DMS153 (cell line): ENCODE results near the gene AMN1.
A peak's percentile ranks its signal among the peaks of the same experiment; 100 is the strongest.
"Not testable (repeated sequence)": the region's sequence is repeated elsewhere in the genome, so short reads cannot be mapped to it uniquely, and the experiment has no call there.

Experiments used
- DNase-seq: peaks from one replicate; lab custom pipeline; 2025; lab: John Stamatoyannopoulos, UW

Gene AMN1

GRCh38 chr12:31682136-31682962 lies 46.5 kb downstream of the AMN1 start:
- peak; percentile 59 for DNase-seq

GRCh38 chr12:31672521-31672920 lies 56.3 kb downstream of the AMN1 start:
- DNase-seq, result no peak

DNA sequence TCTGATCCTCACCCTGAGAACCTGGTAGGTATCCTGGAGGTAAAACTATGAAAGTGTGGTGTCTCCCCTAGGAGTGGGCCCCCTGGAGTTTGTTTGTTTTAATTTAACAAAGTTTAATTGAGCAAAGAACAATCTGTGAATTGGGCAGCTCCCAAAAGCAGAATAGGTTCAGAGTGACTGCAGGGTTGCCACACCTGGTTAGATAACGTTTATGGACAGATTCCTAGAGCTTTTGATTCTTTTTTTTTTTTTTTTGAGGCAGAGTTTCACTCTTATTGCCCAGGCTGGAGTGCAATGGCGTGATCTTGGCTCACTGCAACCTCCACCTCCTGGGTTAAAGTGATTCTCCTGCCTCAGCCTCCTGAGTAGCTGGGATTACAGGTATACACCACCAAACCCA lies 59.2 kb downstream of the AMN1 start:
- not testable (repeated sequence) for DNase-seq

- DNase-seq, result no peak
These were observed 59.8 kb downstream of the AMN1 start for GRCh38 chr12:31669020-31669419.

- no peak for DNase-seq
These were observed 64.8 kb downstream of the AMN1 start for GRCh38 chr12:31664038-31664437.

GRCh38 chr12:31663576-31663975 lies 65.2 kb downstream of the AMN1 start:
- DNase-seq, result no peak

- DNase-seq, result no peak
These were observed 66.5 kb downstream of the AMN1 start for GRCh38 chr12:31662176-31662849.

GRCh38 chr12:31659087-31659942 lies 69.5 kb downstream of the AMN1 start, which contains the start of gene ETFBKMT:
TSS of gene ETFBKMT (plus strand) at chr12:31659688. CDS start at chr12:31661954, 2,266 bp downstream.
- peak; percentile 93 for DNase-seq

GRCh38 chr12:31658471-31659086 lies 70.2 kb downstream of the AMN1 start:
- DNase-seq, result no peak

DNA sequence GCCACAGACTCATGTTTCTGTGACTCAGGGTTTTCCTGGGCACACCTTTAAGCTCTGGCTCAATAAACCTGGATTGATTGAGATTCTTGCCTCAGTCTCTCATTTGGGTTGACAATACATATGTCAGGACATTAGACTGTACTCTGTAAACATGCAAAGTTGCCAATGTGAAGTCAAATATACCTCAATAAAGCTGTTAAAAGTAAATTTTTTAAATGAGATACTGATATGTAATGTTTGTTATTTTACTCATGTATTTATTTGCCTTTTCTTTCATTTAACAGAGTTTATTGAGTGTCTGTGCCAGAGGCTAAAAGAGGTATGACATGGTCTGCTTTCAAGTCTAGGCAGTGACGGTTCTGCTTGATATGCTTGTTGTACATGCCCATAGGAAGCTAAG lies 73.0 kb downstream of the AMN1 start:
- no peak for DNase-seq

GRCh38 chr12:31655208-31655607 lies 73.6 kb downstream of the AMN1 start:
- no peak for DNase-seq

GRCh38 chr12:31651893-31652521 lies 76.8 kb downstream of the AMN1 start:
- DNase-seq, result peak; percentile 59

DNA sequence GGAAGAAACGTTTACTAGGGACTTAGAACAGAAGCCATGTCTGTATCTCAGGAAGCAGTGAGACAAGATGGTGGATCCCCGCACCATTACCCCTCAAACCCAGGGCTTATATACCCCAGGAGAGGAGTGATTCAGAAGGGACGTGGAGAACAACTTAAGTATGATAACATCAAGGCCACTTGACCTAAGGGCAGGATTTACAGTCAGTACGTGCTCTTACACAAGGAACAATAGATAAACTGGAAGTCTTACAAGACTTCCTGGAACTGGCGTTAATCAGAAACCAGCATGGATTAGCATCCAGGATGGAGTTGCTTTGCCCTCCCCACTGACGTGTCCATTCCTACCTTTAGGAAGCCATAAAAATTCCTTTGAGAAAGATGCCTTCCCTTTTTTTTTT lies 77.9 kb downstream of the AMN1 start:
- DNase-seq, result no peak

DNA sequence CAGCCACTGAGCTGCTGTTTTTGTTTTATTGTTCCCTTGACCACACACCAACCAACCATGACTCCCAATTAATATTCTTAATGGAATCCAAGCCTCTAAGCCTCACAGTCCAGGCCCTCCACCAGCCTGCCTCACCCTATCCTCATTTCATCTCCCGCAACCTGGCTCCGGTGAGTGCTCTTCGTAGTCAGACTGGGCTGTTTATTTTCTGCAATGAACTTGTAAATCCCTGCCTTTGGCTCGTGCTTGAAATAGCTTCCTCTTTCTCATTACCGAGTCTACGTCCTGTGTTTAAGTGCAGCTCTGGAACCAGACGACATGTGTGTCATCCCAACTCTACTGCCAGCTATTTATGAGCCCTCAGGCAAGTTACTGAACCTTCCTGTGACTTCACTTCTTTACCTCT lies 81.7 kb downstream of the AMN1 start:
- peak; percentile 63 for DNase-seq

- no peak for DNase-seq
These were observed 82.9 kb downstream of the AMN1 start for GRCh38 chr12:31645924-31646323.

DNA sequence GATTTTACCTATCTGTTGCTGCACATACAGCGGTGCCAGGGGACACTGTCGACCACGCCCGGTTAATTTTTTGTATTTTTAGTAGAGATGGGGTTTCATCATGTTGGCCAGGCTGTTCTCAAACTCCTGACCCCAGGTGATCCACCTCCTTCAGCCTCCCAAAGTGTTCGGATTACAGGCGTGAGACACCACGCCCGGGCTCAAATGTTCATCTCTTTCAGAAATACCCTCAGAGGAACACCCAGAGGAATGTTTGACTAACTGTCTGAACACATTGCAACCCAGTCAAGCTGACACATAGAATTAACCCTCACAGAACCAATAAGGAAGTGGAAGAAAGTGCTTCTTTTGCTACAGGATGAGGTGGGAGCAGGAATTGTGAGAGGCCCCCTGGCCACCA lies 84.3 kb downstream of the AMN1 start:
- DNase-seq, result no peak

- no peak for DNase-seq
These were observed 87.2 kb downstream of the AMN1 start for GRCh38 chr12:31641509-31642090.

- DNase-seq, result no peak
These were observed 94.2 kb downstream of the AMN1 start for GRCh38 chr12:31634620-31635019.

- DNase-seq, result no peak
These were observed 95.4 kb downstream of the AMN1 start for GRCh38 chr12:31633464-31633863.

DNA sequence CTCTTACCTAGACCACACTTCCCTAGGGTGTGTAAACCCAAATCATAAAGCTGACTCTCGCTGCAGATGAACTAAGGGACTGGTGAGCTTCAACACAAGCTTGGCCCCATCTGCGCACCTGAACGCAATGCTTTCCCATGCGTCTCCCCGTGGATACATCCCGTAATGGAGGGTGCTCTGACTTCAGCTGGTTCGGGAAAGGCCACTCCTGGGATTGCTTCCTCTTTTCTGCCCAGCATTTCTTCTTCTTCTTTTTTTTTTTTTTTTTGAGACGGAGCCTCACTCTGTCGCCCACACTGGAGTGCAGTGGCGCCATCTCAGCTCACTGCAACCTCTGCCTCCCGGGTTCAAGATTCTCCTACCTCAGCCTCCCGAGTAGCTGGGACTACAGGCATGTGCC lies 97.0 kb downstream of the AMN1 start:
- DNase-seq, result no peak
